ENCODE measurements around the gene NOP10.

GRCh38 chr15:34370129-34370528 lies 27.2 kb upstream of the NOP10 start:
- TF ChIP-seq CTCF (IDR thresholded peaks at IDR 0.05) (no peak), POLR2A (IDR thresholded peaks at IDR 0.05) (no peak)

All from testis (tissue), 2 donors.